Glutamatergic neuron (in vitro differentiated cells): ENCODE results near the gene LCN6. TPM values are rescaled to one million over a fixed set of nuclear protein-coding genes. Genes with fewer than 3 reads are reported as not detected.

ENCODE experiments used
- DNase-seq: peaks from one replicate; pipeline ENCODE4 v3.0.0; 2022
- H3K27ac Mint-ChIP-seq: one replicate; pipeline ENCODE4 v1.8.0; 2020; ENCODE audit warnings: mild to moderate bottlenecking, mixed read lengths, inconsistent platforms; ENCODE audit not compliant: unreplicated experiment
- H3K27me3 Mint-ChIP-seq: one replicate; pipeline ENCODE4 v1.8.0; 2020; ENCODE audit warnings: mild to moderate bottlenecking, moderate library complexity, mixed read lengths, inconsistent platforms; ENCODE audit not compliant: unreplicated experiment
- H3K36me3 Mint-ChIP-seq: one replicate; pipeline ENCODE4 v1.8.0; 2020; ENCODE audit warnings: mild to moderate bottlenecking, mixed read lengths, inconsistent platforms; ENCODE audit not compliant: unreplicated experiment
- H3K4me1 Mint-ChIP-seq: one replicate; pipeline ENCODE4 v1.8.0; 2020; ENCODE audit warnings: mild to moderate bottlenecking, low read depth, mixed read lengths, inconsistent platforms; ENCODE audit not compliant: unreplicated experiment
- H3K4me3 Mint-ChIP-seq: one replicate; pipeline ENCODE4 v1.8.0; 2020; ENCODE audit warnings: mild to moderate bottlenecking, mixed read lengths, inconsistent platforms; ENCODE audit not compliant: unreplicated experiment
- H3K9me3 Mint-ChIP-seq: one replicate; pipeline ENCODE4 v1.8.0; 2020; ENCODE audit warnings: mild to moderate bottlenecking, moderate library complexity, mixed read lengths, inconsistent platforms; ENCODE audit not compliant: unreplicated experiment
- CTCF ChIP-seq: fragments of 200-600 bp; sonication (generic); IDR thresholded peaks from one replicate; pipeline ENCODE4 v1.5.0; 2021; ENCODE audit not compliant: partially characterized antibody, unreplicated experiment
- total RNA-seq: library from RNA; stranded (reverse); fragmentation: NEBNext Ultra II Directional; extraction: Animal tissue kit (Norgen Biotek cat#: 25700); gene quantifications from one replicate; pipeline ENCODE4 v1.2.1, GENCODE V29; 2021; ENCODE audit not compliant: unreplicated experiment

Gene LCN6
- total RNA-seq, 1 donor from 2014 or later, result not detected

- H3K27ac Mint-ChIP-seq, result peak overlapping the region; percentile 86
- TF ChIP-seq CTCF, result no peak
- DNase-seq, result no peak
- H3K4me3 Mint-ChIP-seq, result peak overlapping the region; percentile 56
- H3K36me3 Mint-ChIP-seq, result no peaks in the 10 kb centered on the region
- H3K4me1 Mint-ChIP-seq, result peaks cover 55% of the 10 kb centered on the region
- H3K27me3 Mint-ChIP-seq, result peaks cover 4% of the 10 kb centered on the region
- H3K9me3 Mint-ChIP-seq, result no peaks in the 10 kb centered on the region
Measured at GRCh38 chr9:136784997-136785361, 36.7 kb upstream of the LCN6 start.

DNA sequence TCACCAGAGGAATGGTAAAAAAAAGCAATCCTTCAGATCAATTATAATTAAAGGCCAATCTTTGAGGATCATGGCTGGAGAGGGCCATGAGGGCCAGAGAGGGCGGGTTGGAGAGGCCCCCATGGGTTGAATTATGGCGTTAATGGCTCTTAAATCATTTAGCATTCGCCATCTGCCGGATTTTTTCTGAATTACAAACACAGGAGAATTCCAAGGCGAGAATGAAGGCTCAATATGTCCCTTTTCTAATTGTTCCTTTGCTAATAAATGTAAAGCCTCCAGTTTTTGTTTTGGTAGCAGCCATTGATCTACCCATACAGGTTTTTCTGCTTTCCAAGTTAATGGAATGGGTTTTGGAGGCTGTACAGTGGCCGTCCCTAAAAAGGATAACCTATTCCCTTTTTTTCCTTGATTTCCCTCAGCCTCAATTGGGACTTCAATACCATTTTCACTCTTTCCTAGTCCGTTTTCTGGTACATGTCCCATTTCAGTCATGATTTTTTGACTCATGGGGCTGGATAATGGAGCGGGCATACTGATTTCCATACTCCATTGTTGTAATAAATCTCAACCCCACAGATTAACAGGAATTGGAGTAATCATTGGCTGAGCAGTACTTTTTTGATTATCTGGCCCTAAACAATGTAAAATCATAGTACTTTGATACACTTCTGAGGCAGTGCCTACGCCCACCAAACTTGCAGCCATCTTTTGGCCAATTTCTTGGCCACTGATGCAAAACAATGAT, 36.1 kb upstream of the LCN6 start:
- TF ChIP-seq CTCF, result peak; percentile 61
- peaks cover under 1% of the 10 kb centered on the region for H3K36me3 Mint-ChIP-seq
- peaks cover 53% of the 10 kb centered on the region for H3K4me1 Mint-ChIP-seq
- DNase-seq, result no peak
- peaks cover 4% of the 10 kb centered on the region for H3K27me3 Mint-ChIP-seq
- H3K4me3 Mint-ChIP-seq, result peak overlapping the region; percentile 56
- peak overlapping the region; percentile 86 for H3K27ac Mint-ChIP-seq
- H3K9me3 Mint-ChIP-seq, result peaks cover 2% of the 10 kb centered on the region

DNA sequence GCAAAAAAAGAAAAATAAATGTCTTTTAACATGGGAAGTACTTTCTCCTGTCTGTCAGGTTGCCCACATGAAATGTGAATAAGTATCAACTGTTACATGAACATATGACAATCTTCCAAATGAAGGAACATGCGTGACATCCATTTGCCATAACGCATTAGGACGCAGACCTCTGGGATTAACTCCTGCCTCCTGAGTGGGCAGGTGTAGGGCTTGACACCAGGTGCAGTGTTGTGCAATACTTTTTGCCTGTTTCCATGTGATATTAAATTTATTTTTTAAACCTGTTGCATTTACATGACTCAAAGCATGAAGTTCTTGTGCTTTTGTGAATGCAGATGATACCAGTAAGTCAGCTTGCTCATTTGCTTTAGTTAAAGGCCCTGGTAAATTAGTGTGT, 34.1 kb upstream of the LCN6 start:
- H3K36me3 Mint-ChIP-seq, result peaks cover 15% of the 10 kb centered on the region
- peaks cover 15% of the 10 kb centered on the region for H3K9me3 Mint-ChIP-seq
- no peak overlapping the region for H3K4me3 Mint-ChIP-seq
- no peak overlapping the region for H3K27ac Mint-ChIP-seq
- TF ChIP-seq CTCF, result no peak
- H3K4me1 Mint-ChIP-seq, result peaks cover 34% of the 10 kb centered on the region
- H3K27me3 Mint-ChIP-seq, result peaks cover 19% of the 10 kb centered on the region
- no peak for DNase-seq

- peaks cover 20% of the 10 kb centered on the region for H3K4me1 Mint-ChIP-seq
- peaks cover 17% of the 10 kb centered on the region for H3K9me3 Mint-ChIP-seq
- no peak for TF ChIP-seq CTCF
- H3K27ac Mint-ChIP-seq, result no peak overlapping the region
- H3K4me3 Mint-ChIP-seq, result no peak overlapping the region
- peaks cover 24% of the 10 kb centered on the region for H3K27me3 Mint-ChIP-seq
- peaks cover 20% of the 10 kb centered on the region for H3K36me3 Mint-ChIP-seq
- DNase-seq, result no peak
Measured at GRCh38 chr9:136779808-136780207, 31.5 kb upstream of the LCN6 start.

- peaks cover 4% of the 10 kb centered on the region for H3K4me1 Mint-ChIP-seq
- DNase-seq, result no peak
- H3K36me3 Mint-ChIP-seq, result peaks cover 20% of the 10 kb centered on the region
- H3K9me3 Mint-ChIP-seq, result peaks cover 17% of the 10 kb centered on the region
- TF ChIP-seq CTCF, result no peak
- no peak overlapping the region for H3K4me3 Mint-ChIP-seq
- no peak overlapping the region for H3K27ac Mint-ChIP-seq
- H3K27me3 Mint-ChIP-seq, result peaks cover 26% of the 10 kb centered on the region
Measured at GRCh38 chr9:136777359-136777758, 29.0 kb upstream of the LCN6 start.
